ENCODE data around the gene HOXC13. TPM values are rescaled to one million over a fixed set of nuclear protein-coding genes. Genes with fewer than 3 reads are reported as not detected.

The HOXC13 gene
- total and polyA plus RNA-seq, 9 of the 15 experiments (the other 6 are each of a cell fraction or from before 2014, with no cell fraction given): 0.03 to 0.29 (median 0.17) TPM; not detected in 2

- 9% methylated on average over 4 of the region's 4 CpGs for WGBS (ENCODE audit: insufficient coverage, low coverage, missing lambda C conversion rate)
- Histone ChIP-seq H3K9me3 (replicated peaks; ENCODE audit: control insufficient read depth, insufficient read depth, low read depth, low read length) (no peaks in the 10 kb centered on the region), H3K9ac (ENCODE audit: insufficient read depth in 1 of 2, low read depth in 2 of 2, low read length in 2 of 2) (no peak overlapping the region), H3K79me2 (ENCODE audit: control insufficient read depth, insufficient read depth, low read length) (no peaks in the 10 kb centered on the region), H4K20me1 (replicated peaks; ENCODE audit: control insufficient read depth, insufficient read depth, low read length) (no peaks in the 10 kb centered on the region), H3K9me1 (ENCODE audit: control insufficient read depth, insufficient read depth, low read length) (no peaks in the 10 kb centered on the region), H3K4me2 (ENCODE audit: insufficient read depth, low read length) (no peak overlapping the region), H3K4me1 (replicated peaks in 1 of 2; ENCODE audit: control insufficient read depth in 2 of 2, insufficient read depth in 2 of 2, low read length in 2 of 2) (peaks cover 9 to 24% of the 10 kb centered on the region in 2 experiments; a peak in 4 of 5 replicates), H2AFZ (ENCODE audit: low read depth, low read length) (no peak overlapping the region), H3K36me3 (ENCODE audit: control insufficient read depth, insufficient read depth, low read length) (no peaks in the 10 kb centered on the region), H3K27me3 (ENCODE audit: control insufficient read depth in 2 of 2, insufficient read depth in 2 of 2, low read length in 2 of 2) (peaks cover 21 to 42% of the 10 kb centered on the region in 2 experiments), H3K4me3 (no peak overlapping the region), H3K27ac (ENCODE audit: extremely low read depth, low read depth, low read length) (no peak overlapping the region)
- BruUV-seq (replicated peaks): no TSS peak
- no peak for FAIRE-seq
- no peak for ATAC-seq
- no peak for DNase-seq (ENCODE audit: extremely low read depth in 1 of 4, low spot score in 3 of 4)
- in situ Hi-C loops (cut with MboI): no loop called here
- POLR2A ChIA-PET: no interaction called here
- CTCF ChIA-PET (ENCODE audit: low intra/inter-chr PET ratio): no interaction called here
- intact Hi-C loops (cut with micrococcal nuclease): no loop called here
- TF ChIP-seq MAFK (IDR thresholded peaks at IDR 0.05; ENCODE audit: low read length) (no peak), NCOA4 (IDR thresholded peaks at IDR 0.05; ENCODE audit: partially characterized antibody) (no peak), ZNF239 (CRISPR knock-in tag; IDR thresholded peaks at IDR 0.05) (no peak), ZZZ3 (IDR thresholded peaks at IDR 0.05) (no peak), ZNF79 (CRISPR knock-in tag; IDR thresholded peaks at IDR 0.05; ENCODE audit: low read depth) (no peak), ZNF140 (CRISPR knock-in tag; IDR thresholded peaks at IDR 0.05) (no peak), TEAD2 (tag; IDR thresholded peaks at IDR 0.05) (no peak), HSF4 (CRISPR knock-in tag; IDR thresholded peaks at IDR 0.05; ENCODE audit: borderline replicate concordance) (no peak), ZNF57 (CRISPR knock-in tag; IDR thresholded peaks at IDR 0.05) (no peak), MGA (IDR thresholded peaks at IDR 0.05) (no peak)
- TF ChIP-seq, protein P1, sequence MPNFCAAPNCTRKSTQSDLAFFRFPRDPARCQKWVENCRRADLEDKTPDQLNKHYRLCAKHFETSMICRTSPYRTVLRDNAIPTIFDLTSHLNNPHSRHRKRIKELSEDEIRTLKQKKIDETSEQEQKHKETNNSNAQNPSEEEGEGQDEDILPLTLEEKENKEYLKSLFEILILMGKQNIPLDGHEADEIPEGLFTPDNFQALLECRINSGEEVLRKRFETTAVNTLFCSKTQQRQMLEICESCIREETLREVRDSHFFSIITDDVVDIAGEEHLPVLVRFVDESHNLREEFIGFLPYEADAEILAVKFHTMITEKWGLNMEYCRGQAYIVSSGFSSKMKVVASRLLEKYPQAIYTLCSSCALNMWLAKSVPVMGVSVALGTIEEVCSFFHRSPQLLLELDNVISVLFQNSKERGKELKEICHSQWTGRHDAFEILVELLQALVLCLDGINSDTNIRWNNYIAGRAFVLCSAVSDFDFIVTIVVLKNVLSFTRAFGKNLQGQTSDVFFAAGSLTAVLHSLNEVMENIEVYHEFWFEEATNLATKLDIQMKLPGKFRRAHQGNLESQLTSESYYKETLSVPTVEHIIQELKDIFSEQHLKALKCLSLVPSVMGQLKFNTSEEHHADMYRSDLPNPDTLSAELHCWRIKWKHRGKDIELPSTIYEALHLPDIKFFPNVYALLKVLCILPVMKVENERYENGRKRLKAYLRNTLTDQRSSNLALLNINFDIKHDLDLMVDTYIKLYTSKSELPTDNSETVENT (CRISPR knock-in tag; IDR thresholded peaks at IDR 0.05): no peak
These were observed 5.6 kb downstream of the HOXC13 start for GRCh38 chr12:53944209-53944608.

Data from K562 (cell line).